ENCODE data around the gene ABHD6. TPM values are rescaled to one million over a fixed set of nuclear protein-coding genes. Genes with fewer than 3 reads are reported as not detected.
A peak's percentile ranks its signal among the peaks of the same experiment; 100 is the strongest.
"Not testable (repeated sequence)": the region's sequence is repeated elsewhere in the genome, so short reads cannot be mapped to it uniquely, and the experiment has no call there.

ABHD6 gene
- total RNA-seq, 2 experiments from 2014 or later, result 4.1 to 5.0 TPM

DNA sequence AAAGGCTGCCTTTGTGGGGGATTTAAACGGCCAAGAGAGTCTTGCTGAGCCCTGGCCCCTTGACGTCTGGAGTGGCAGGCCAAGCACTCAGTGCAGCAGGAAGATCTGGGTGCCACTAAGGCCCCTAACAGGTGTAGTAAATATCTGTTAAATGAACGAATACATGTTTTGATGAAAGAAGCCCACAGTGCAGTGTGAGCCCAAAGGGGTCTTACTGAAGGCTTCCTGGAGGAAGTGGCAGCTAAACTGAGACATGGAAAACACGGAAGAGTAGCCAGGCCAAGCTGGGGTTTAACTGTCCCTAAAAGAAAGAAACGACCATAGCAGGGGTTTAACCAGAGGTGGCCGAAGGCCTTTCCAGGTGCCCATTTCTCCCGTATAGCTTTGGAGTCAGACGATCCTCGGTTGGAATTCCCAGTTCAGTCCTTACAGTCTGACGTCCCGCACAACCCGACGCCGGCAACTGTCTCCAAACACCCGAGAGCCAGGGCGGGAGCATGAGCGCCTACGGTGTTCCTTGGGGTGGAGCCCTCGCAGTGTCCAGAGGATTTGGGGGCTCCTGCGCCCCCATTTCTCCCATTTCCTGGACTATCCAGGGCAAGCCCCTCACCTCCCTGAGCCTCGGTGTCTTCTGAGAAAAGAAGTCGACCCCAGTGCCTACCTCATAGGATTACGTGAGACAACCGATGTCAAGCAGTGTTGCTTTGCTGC, 910 bp upstream of the ABHD6 start:
- no peak for DNase-seq
- ChIA-PET POLR2A (no interaction called here), CTCF (no interaction called here)
- H3K9me3 Mint-ChIP-seq, result no peaks in the 10 kb centered on the region
- peak overlapping the region; percentile 83 for H3K4me3 Mint-ChIP-seq
- H3K4me1 Mint-ChIP-seq, result peaks cover 23% of the 10 kb centered on the region
- no peaks in the 10 kb centered on the region for H3K36me3 Mint-ChIP-seq (ENCODE audit: low read depth)
- H3K27me3 Mint-ChIP-seq, result peaks cover 33% of the 10 kb centered on the region
- peak overlapping the region; percentile 80 for H3K27ac Mint-ChIP-seq

DNA sequence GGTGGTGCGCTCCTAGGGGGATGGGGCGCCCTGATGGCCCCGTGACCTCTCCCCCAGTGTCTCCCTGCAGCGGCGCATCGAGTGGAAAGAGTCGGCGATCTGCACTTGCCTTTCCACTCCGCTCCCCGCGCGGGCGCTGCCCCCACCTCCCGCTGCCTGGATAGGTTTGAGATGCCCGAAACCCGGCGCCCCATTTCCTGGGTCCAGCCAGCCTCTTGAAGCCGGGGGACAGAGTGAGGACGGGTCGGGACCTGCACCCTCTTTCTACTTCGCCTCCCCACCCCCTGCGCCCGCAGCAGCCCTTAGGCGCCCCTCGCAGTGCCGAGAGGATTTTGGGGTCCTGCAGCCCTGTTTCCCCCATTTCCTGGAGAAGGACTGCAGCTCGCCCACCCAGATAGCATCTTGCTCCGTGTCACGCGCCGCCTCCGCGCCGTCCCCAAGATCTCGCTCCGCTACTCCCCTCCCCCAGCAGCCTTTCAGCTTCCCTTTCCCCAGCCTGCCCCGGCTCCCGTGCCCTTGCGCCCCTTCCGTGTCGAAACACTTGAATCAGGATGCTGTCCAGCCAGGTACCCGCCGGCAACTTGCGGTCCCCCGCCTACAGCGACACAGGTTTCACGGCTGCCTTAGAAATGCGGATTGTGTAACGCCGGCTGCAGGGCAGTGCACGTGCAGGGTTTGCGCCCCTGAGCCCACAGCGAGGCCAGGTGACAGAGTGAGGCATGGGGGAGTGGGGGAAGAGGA, 519 bp downstream of the ABHD6 start:
- POLR2A ChIA-PET, result no interaction called here
- Mint-ChIP-seq H3K9me3 (no peaks in the 10 kb centered on the region), H3K4me3 (peak overlapping the region; percentile 89), H3K36me3 (ENCODE audit: low read depth) (no peaks in the 10 kb centered on the region), H3K27me3 (peaks cover 19% of the 10 kb centered on the region), H3K4me1 (peaks cover 20% of the 10 kb centered on the region), H3K27ac (peak overlapping the region; percentile 79)
- CTCF ChIA-PET, result interaction anchor here (0.6 to 1.9 kb wide), 4 partner anchors 10 to 213 kb away, joined by 3 to 8 read pairs (median 6); partner anchors contain the start of genes HTD2 and RPP14
- peak; percentile 64 for DNase-seq

DNA sequence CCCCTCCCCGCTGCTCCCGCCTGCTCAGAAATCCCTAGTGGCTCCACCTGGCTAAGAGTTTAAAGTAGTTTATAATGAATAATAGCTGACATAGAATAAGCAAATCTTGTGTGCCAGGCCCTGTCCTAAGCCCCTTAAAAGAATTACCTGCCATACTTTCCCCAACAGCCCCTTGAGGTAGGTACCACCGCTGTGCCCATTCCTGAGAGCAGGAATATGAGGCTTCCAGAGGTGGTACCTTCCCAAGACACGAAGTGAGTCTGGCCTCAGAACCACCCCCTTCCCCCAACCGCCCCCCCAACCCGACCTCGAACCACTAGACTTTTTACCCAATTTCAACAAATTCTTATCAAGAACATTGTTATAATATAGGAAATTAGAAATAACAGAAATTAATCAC, 1.2 kb downstream of the ABHD6 start:
- H3K9me3 Mint-ChIP-seq, result no peaks in the 10 kb centered on the region
- DNase-seq, result no peak
- peak overlapping the region; percentile 89 for H3K4me3 Mint-ChIP-seq
- ChIA-PET CTCF (interaction anchor here (0.9 to 1.9 kb wide), 4 partner anchors 7 to 68 kb away, joined by 3 to 8 read pairs (median 4); partner anchors contain the start of genes HTD2 and RPP14), POLR2A (no interaction called here)
- H3K27me3 Mint-ChIP-seq, result peaks cover 14% of the 10 kb centered on the region
- no peaks in the 10 kb centered on the region for H3K36me3 Mint-ChIP-seq (ENCODE audit: low read depth)
- H3K4me1 Mint-ChIP-seq, result peaks cover 20% of the 10 kb centered on the region
- no peak overlapping the region for H3K27ac Mint-ChIP-seq

DNA sequence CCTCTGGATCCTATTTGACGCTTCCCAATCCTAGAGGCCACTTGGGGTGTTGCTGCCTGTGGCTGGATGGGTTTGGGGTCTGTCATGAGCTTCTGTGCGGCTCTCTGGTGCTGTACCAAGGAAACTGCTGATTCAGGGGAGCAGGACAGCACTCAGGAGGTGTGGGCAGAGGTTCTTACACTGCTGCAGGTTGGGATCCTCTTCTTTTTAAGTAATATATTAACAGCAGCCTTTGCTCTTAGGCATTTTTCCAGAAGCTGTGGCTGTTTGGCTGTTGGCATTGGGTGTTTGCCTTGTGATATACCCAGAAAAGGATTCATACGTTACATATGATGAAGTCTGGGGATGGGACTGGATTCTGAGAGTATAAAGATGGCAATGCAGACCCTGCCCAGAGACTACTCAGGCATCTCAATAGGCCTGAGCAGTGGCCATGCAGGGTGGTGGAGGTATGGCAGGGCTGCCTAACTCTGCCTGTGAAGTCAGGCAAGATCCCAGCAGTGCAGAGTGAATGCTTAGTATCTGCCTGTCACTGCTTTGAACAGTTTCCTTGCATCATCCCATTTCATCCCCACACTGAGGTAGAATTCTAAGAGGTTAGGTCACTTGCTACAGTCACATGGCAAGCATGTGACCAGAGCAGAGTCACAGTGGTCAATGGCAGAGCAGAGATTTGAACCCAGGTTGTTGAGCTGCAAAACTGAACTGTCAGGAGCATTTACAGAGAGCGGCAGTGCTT, 3.9 kb downstream of the ABHD6 start:
- Mint-ChIP-seq H3K36me3 (ENCODE audit: low read depth) (no peaks in the 10 kb centered on the region), H3K4me3 (no peak overlapping the region), H3K27ac (no peak overlapping the region), H3K27me3 (peaks cover 3% of the 10 kb centered on the region), H3K9me3 (no peaks in the 10 kb centered on the region), H3K4me1 (peaks cover 16% of the 10 kb centered on the region)
- CTCF ChIA-PET, result interaction anchor here (0.8 to 0.9 kb wide), 2 partner anchors 40 to 65 kb away, joined by 3 to 5 read pairs; partner anchors contain the start of genes HTD2 and RPP14
- POLR2A ChIA-PET, result no interaction called here
- DNase-seq, result no peak

DNA sequence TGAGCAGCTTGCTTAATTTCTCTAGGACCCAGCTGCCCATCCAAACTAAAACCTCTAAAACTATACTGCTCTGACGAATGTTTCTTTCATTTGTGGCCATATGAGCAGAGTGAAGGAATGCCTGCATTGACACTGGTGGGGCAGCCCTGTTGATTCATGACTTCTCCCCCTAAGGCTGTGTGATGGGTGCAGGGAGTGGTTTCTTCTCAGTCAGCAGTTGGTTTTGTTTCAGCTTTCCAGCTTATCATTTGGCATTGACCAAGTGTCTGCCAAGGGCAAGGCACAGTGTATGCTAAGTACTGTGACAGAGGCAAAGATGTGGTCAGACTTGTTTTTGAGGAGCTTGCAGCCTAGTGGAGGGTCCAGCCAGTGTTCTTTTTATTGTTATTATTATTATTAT, 4.7 kb downstream of the ABHD6 start:
- POLR2A ChIA-PET, result no interaction called here
- no peak for DNase-seq
- no peaks in the 10 kb centered on the region for H3K9me3 Mint-ChIP-seq
- CTCF ChIA-PET, result interaction anchor here (0.9 kb wide), 1 partner anchor 64 kb away, joined by 5 read pairs; the partner anchor contains the start of genes HTD2 and RPP14
- H3K27me3 Mint-ChIP-seq, result peaks cover 3% of the 10 kb centered on the region
- no peaks in the 10 kb centered on the region for H3K36me3 Mint-ChIP-seq (ENCODE audit: low read depth)
- H3K27ac Mint-ChIP-seq, result no peak overlapping the region
- H3K4me1 Mint-ChIP-seq, result peaks cover 11% of the 10 kb centered on the region
- no peak overlapping the region for H3K4me3 Mint-ChIP-seq

DNA sequence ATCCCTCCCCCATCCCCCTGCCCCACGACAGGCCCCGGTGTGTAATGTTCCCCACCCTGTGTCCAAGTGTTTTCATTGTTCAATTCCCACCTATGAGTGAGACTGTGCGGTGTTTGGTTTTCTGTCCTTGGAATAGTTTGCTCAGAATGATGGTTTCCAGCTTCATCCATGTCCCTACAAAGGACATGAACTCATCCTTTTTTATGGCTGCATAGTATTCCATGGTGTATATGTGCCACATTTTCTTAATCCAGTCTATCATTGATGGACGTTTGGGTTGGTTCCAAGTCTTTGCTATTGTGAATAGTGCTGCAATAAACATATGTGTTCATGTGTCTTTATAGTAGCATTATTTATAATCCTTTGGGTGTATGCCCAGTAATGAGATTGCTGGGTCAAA, 5.3 kb downstream of the ABHD6 start:
- H3K36me3 Mint-ChIP-seq (ENCODE audit: low read depth); DNase-seq; H3K9me3 Mint-ChIP-seq; H3K27me3 Mint-ChIP-seq; H3K4me3 Mint-ChIP-seq; POLR2A ChIA-PET; H3K27ac Mint-ChIP-seq: not testable (repeated sequence)
- CTCF ChIA-PET, result interaction anchor here (0.9 kb wide), 1 partner anchor 63 kb away, joined by 5 read pairs; the partner anchor contains the start of genes HTD2 and RPP14
- H3K4me1 Mint-ChIP-seq, result peaks cover 11% of the 10 kb centered on the region

DNA sequence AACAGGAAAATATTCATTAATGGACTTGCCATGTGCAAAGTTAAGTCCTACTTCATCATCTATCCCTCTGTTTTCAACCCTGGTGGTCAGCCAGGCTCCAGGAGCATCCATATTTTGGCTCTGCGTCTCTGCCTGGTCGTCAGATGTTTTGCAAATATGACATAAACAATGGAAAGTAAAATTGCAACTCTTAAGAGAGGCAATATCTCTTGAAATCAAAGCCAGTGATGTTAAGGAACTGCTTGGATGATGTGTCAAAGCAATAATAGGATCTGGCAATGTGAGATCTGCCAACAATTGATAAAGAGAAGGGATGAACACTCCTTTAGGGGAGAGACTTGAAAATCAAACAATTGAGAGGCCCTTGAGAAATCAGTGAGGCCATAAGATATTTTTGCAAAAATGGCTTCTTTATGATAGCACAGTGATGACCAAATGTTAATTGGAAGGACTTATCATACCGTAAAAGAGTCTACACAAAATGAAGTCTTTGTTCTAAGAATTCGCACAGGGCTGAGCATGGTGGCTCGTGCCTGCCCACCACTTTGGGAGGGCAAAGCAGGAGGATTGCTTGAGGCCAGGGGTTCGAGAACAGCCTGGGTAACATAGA, 6.5 kb downstream of the ABHD6 start:
- ChIA-PET CTCF (no interaction called here), POLR2A (no interaction called here)
- no peaks in the 10 kb centered on the region for H3K36me3 Mint-ChIP-seq (ENCODE audit: low read depth)
- H3K4me3 Mint-ChIP-seq, result no peak overlapping the region
- no peak overlapping the region for H3K27ac Mint-ChIP-seq
- no peaks in the 10 kb centered on the region for H3K9me3 Mint-ChIP-seq
- peaks cover 4% of the 10 kb centered on the region for H3K4me1 Mint-ChIP-seq
- no peak for DNase-seq
- peaks cover 3% of the 10 kb centered on the region for H3K27me3 Mint-ChIP-seq

DNA sequence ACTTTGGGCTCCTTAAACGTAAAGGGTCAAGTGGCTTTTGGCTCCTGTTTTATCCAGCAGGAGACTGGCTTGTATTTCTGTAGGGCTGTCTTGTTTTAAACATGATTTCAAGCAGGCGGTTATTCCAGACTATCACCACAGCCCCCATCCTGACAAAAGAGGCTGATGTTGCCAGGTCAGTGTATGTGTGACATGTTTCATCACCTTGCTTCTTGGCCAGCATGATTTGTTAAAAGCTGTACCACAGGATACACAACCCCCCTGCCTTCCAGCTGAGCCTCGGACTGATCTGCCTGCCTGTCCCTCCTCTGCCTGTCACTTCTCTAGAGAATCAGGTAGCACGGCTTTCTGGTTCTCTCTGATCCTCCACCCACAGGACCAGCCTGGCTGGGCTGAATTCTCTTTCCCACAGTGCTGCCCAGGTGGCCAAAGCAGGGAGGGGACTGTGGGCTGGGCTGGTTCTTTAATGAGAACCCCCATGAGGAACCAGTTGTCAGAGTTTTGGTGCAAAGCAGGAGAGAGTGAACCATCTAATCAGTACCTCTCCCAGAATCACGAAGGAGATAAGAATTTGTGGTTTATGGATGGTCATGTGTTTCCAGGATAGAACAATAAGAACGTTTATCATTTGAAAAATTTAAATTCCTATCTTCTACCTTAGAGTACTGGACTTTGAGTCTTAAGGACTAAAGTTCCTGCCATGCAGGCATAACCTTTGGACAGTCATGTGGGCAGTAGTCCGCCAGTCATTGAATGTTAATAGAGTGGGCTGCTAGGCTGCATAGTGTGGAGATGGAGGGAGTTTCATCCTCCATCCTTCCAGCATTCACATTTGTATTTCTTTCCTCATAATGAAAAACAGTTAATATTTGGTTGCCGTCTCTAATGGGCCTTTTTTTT, 8.8 kb downstream of the ABHD6 start:
- POLR2A ChIA-PET, result no interaction called here
- Mint-ChIP-seq H3K27me3 (no peaks in the 10 kb centered on the region), H3K27ac (no peak overlapping the region), H3K9me3 (no peaks in the 10 kb centered on the region), H3K4me3 (no peak overlapping the region), H3K4me1 (no peaks in the 10 kb centered on the region), H3K36me3 (ENCODE audit: low read depth) (no peaks in the 10 kb centered on the region)
- CTCF ChIA-PET, result interaction anchor here (1.3 kb wide), 1 partner anchor 52 kb away, joined by 3 read pairs; no protein-coding TSS in a partner anchor
- no peak for DNase-seq

DNA sequence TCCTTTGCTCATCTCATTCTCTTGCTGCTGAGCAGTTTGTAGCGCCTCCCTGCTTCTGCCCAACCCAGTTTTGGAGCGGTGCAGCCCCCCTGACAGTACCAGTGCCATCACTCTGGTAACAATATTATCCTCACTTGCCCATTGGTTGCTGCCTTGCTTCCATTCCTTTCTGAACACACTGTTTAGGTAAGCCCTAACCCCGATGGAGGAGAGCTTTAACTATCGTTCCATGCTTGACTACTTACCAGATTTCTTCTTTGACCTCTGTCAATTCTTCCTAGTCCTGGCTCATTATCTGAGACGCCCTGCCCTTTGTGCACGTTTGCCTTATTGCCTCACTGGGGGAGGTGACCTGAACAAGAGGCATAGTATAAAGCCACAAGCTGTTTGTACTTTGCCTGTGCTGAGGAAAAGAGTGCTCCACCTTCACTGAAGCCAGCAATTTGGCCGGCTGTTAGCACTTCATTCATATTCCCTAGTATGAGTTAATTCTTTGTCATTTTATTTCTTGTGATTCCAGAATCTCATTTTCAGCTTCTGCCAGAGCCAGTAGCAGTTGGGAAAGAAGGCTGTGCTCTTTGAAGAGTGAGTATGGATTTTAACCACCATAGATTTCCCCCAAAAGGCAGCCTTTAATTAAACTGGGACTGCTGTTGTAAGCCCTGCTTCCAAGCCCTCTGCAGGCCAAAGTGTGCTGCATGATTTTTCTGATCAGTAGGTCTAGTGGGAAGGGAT, 11.9 kb downstream of the ABHD6 start:
- ChIA-PET CTCF (interaction anchor here (0.6 to 1.3 kb wide), 2 partner anchors 33 to 57 kb away, joined by 3 to 4 read pairs; partner anchors contain the start of genes HTD2 and RPP14), POLR2A (no interaction called here)
- no peak overlapping the region for H3K27ac Mint-ChIP-seq
- H3K27me3 Mint-ChIP-seq, result no peaks in the 10 kb centered on the region
- peaks cover 5% of the 10 kb centered on the region for H3K4me1 Mint-ChIP-seq
- DNase-seq, result no peak
- no peak overlapping the region for H3K4me3 Mint-ChIP-seq
- no peaks in the 10 kb centered on the region for H3K9me3 Mint-ChIP-seq
- H3K36me3 Mint-ChIP-seq (ENCODE audit: low read depth), result no peaks in the 10 kb centered on the region

DNA sequence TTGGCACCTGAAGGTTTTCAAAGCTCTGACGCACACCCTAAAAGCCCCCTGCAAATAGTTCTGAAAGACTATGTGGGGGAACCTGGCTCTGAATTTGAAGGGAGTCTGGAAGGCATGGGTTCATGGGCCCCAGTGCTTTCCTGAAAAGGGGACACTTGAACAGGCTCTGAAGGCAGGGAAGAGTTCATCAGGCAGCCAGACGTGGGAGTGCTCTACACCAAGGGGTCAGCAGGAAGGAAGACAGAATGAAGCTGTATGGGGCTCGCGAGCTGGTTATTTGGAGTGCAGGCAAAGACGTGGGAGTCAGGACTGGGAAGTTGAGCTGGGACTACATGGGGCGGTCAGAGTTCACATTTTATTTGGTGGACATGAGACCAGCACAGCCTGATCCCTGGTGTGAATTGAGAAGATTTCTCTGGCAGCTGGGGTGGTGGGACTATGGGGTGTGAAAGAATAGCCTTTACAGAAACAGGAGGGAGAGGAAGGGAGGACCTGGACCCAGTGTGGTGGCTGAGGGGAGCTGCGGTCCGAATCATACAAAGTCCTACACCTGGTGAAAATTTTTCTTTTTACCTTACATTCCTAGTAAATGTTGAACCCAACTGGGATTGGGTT, 12.6 kb downstream of the ABHD6 start:
- ChIA-PET CTCF (interaction anchor here (1.3 kb wide), 1 partner anchor 56 kb away, joined by 3 read pairs; the partner anchor contains the start of genes HTD2 and RPP14), POLR2A (no interaction called here)
- peaks cover 5% of the 10 kb centered on the region for H3K4me1 Mint-ChIP-seq
- DNase-seq, result no peak
- no peak overlapping the region for H3K27ac Mint-ChIP-seq
- no peaks in the 10 kb centered on the region for H3K36me3 Mint-ChIP-seq (ENCODE audit: low read depth)
- H3K9me3 Mint-ChIP-seq, result no peaks in the 10 kb centered on the region
- no peak overlapping the region for H3K4me3 Mint-ChIP-seq
- H3K27me3 Mint-ChIP-seq, result no peaks in the 10 kb centered on the region

DNA sequence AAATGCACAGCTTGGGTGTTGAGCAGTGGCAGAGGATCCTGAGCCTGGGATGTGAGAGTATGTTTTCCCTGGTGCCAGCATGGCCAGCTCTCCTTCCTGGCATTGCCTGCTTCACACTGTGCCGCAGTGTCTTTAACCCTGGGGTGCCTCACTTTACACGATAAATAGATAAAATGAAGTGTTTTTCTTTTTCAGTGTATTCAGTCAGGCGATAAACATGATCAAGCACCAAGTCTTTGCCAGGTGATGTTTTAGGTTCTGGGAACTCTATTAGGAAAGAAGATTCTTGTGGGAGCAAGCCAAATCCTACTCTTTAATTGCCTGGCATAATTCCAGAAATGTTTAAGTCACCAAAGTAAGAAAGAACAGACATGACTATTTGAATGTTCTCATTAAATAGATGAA, 14.0 kb downstream of the ABHD6 start:
- Mint-ChIP-seq H3K36me3 (ENCODE audit: low read depth) (no peaks in the 10 kb centered on the region), H3K9me3 (no peaks in the 10 kb centered on the region), H3K27ac (no peak overlapping the region), H3K4me3 (no peak overlapping the region), H3K4me1 (peaks cover 5% of the 10 kb centered on the region), H3K27me3 (no peaks in the 10 kb centered on the region)
- CTCF ChIA-PET, result no interaction called here
- no peak for DNase-seq
- POLR2A ChIA-PET, result no interaction called here

All from activated CD4-positive, alpha-beta T cell treated with anti-CD3 and anti-CD28 coated beads, Interleukin-2, amount 10 ng/mL, durations not matched to agents 7 days and 5 days (primary cell).